K562 (cell line): ENCODE data around the gene HOPX. TPM values are rescaled to one million over a fixed set of nuclear protein-coding genes. Genes with fewer than 3 reads are reported as not detected.

Experiments
- ATAC-seq: fragments of 200-7000 bp; cut with Tn5 transposase; 3 replicates; pipeline ENCODE4 v1.9.1; 2020; ENCODE audit warnings: moderate library complexity
- BruUV-seq: library from RNA; stranded (reverse); fragments of 400-500 nt; replicated peaks from 2 replicates; lab custom pipeline; 2021; lab: Mats Ljungman, UMichigan
- CTCF ChIA-PET: fragments of 300-600 bp; formaldehyde crosslinking; extraction: SDS; loops from one replicate; lab custom pipeline; 2021; ENCODE audit warnings: low intra/inter-chr PET ratio; lab: Yijun Ruan, JAX
- POLR2A ChIA-PET: fragments of 300-600, 350-650 bp; sonication (Branson Sonifier 250); formaldehyde crosslinking; extraction: SDS; loops from one replicate; lab custom pipeline; 2021; ENCODE audit warnings: antibody characterized with exemption, inconsistent platforms; lab: Yijun Ruan, JAX
- DNase-seq, 4 experiments: peaks; one replicate each; pipeline versions ENCODE4 v3.0.0 to v3.0.0-alpha.2; 2011 to 2018; ENCODE audit warnings: low spot score in 3 of 4, mixed read lengths in 3 of 4; ENCODE audit errors: extremely low read depth in 1 of 4
- FAIRE-seq: peaks from 2 replicates; lab custom pipeline; 2011; peaks lifted over from hg19 to GRCh38; lab: Jason Lieb, UNC
- H2AFZ ChIP-seq: 2 replicates; pipeline ENCODE4 v1.6.0; 2011; ENCODE audit warnings: low read depth, low read length, control low read depth, inconsistent platforms
- H3K27ac ChIP-seq: fragments of 200-600 bp; 3 replicates; pipeline ENCODE4 v1.8.0; 2011; ENCODE audit warnings: low read depth, mild to moderate bottlenecking, control low read depth, inconsistent platforms, low read length, moderate library complexity, mixed read lengths; ENCODE audit errors: extremely low read depth
- H3K27me3 ChIP-seq, 2 experiments: fragments of 300-600 bp in 1 of 2; 2 replicates in 1 of 2; 3 replicates in 1 of 2; pipeline versions ENCODE4 v1.6.0 to v1.8.0; 2011; ENCODE audit warnings: inconsistent platforms in 2 of 2, low read length in 2 of 2, mild to moderate bottlenecking in 1 of 2, mixed read lengths in 1 of 2, moderate library complexity in 1 of 2; ENCODE audit not compliant: control insufficient read depth in 2 of 2, insufficient read depth in 2 of 2
- H3K36me3 ChIP-seq: fragments of 300-600 bp; 3 replicates; pipeline ENCODE4 v1.8.0; 2011; ENCODE audit warnings: mild to moderate bottlenecking, low read length, inconsistent platforms; ENCODE audit not compliant: control insufficient read depth, insufficient read depth
- H3K4me1 ChIP-seq, 2 experiments: fragments of 200-600 bp in 1 of 2; replicated peaks in 1 of 2; 2 replicates in 1 of 2; 3 replicates in 1 of 2; pipeline versions ENCODE4 v1.5.1 to v1.8.0; 2011; ENCODE audit warnings: inconsistent platforms in 2 of 2, low read length in 2 of 2, mild to moderate bottlenecking in 1 of 2, mixed read lengths in 1 of 2, moderate library complexity in 1 of 2; ENCODE audit not compliant: control insufficient read depth in 2 of 2, insufficient read depth in 2 of 2
- H3K4me2 ChIP-seq: 2 replicates; pipeline ENCODE4 v1.6.1; 2011; ENCODE audit warnings: low read length, control low read depth, inconsistent platforms, mixed read lengths; ENCODE audit not compliant: insufficient read depth
- H3K4me3 ChIP-seq: fragments of 200-600 bp; sonication (generic), shearing (Covaris generic); 2 replicates; pipeline ENCODE4 v1.5.1; 2016; ENCODE audit warnings: control low read depth, inconsistent platforms
- H3K79me2 ChIP-seq: fragments of 200-600 bp; 3 replicates; pipeline ENCODE4 v1.8.0; 2011; ENCODE audit warnings: low read length, inconsistent platforms; ENCODE audit not compliant: control insufficient read depth, insufficient read depth
- H3K9ac ChIP-seq, 2 experiments: 2 replicates each; pipeline versions ENCODE4 v1.6.0 to v1.6.1; 2011; ENCODE audit warnings: low read depth in 2 of 2, low read length in 2 of 2, control low read depth in 1 of 2, inconsistent platforms in 1 of 2, mild to moderate bottlenecking in 1 of 2, mixed read lengths in 1 of 2; ENCODE audit not compliant: insufficient read depth in 1 of 2
- H3K9me1 ChIP-seq: one replicate; pipeline ENCODE4 v1.6.0; 2011; ENCODE audit warnings: inconsistent platforms, mild to moderate bottlenecking, low read length, moderate library complexity; ENCODE audit not compliant: control insufficient read depth, insufficient read depth
- H3K9me3 ChIP-seq: replicated peaks from 2 replicates; pipeline ENCODE4 v1.5.1; 2011; ENCODE audit warnings: low read depth, low read length, inconsistent platforms; ENCODE audit not compliant: control insufficient read depth, insufficient read depth
- H4K20me1 ChIP-seq: replicated peaks from 2 replicates; pipeline ENCODE4 v1.6.1; 2011; ENCODE audit warnings: low read length, inconsistent platforms, mixed read lengths; ENCODE audit not compliant: control insufficient read depth, insufficient read depth
- KLF13 ChIP-seq: fragments of 450-650 bp; IDR thresholded peaks from 2 replicates; pipeline ENCODE4 v1.6.1; 2016; ENCODE audit warnings: missing genetic modification characterization, low read depth, mild to moderate bottlenecking, missing compliant biosample characterization, moderate library complexity, borderline replicate concordance
- ZBTB7A ChIP-seq: IDR thresholded peaks from 2 replicates; pipeline ENCODE4 v1.6.1; 2011; ENCODE audit warnings: low read depth, mild to moderate bottlenecking, low read length, moderate library complexity, borderline replicate concordance; ENCODE audit not compliant: control insufficient read depth
- WGBS: fragments of 100-300 bp; shearing (Covaris generic); methylation state at CpG from one replicate; pipeline ENCODE4 v1.1.6; 2016; ENCODE audit warnings: low coverage, mixed read lengths; ENCODE audit not compliant: insufficient coverage; ENCODE audit errors: missing lambda C conversion rate; 5-methylcytosine and 5-hydroxymethylcytosine counted together
- in situ Hi-C: fragments of 300-500 bp; cut with MboI; formaldehyde crosslinking; loops from 4 replicates; pipeline ENCODE4 v1.15.0; 2018; ENCODE audit warnings: inconsistent platforms, mixed read lengths
- intact Hi-C: fragments of 100-400 bp; cut with micrococcal nuclease; formaldehyde crosslinking; loops from 2 replicates; pipeline ENCODE4 v1.14.2; 2022
- polyA plus RNA-seq, 8 experiments: library from polyadenylated mRNA; depleted of rRNA in 4 of 8; stranded (reverse) in 5 of 8; unstranded in 3 of 8; fragments of >200 nt; fragmentation: Nextera tagmentation in 2 of 8; fragmentation: Illumina TruSeq in 1 of 8; extraction: Ambion mirVana in 2 of 8; extraction: Trizol in 1 of 8; gene quantifications; 2 replicates each; pipeline versions ENCODE4 v1.2.1 to v1.2.3, GENCODE V29; 2011 to 2014; ENCODE audit warnings: inconsistent platforms in 1 of 8, missing spikeins in 1 of 8
- total RNA-seq, 7 experiments: library from RNA; depleted of rRNA in 6 of 7; stranded (reverse); fragments of >200 nt in 6 of 7; fragmentation: Illumina TruSeq in 2 of 7; extraction: Trizol in 2 of 7; gene quantifications; 2 replicates each; pipeline versions ENCODE4 v1.2.1 to v1.2.3, GENCODE V29; 2011 to 2021; ENCODE audit warnings: low replicate concordance in 1 of 7
- TF ChIP-seq, protein P1 (sequence below): fragments of 250-450 bp; sonication (Bioruptor Pico); IDR thresholded peaks from 2 replicates; pipeline ENCODE4 v1.4.0; 2020
- TF ChIP-seq, protein P2 (sequence below): fragments of 250-450 bp; sonication (Bioruptor Pico); IDR thresholded peaks from 2 replicates; pipeline ENCODE4 v1.8.0; 2021; ENCODE audit warnings: borderline replicate concordance, mild to moderate bottlenecking, moderate library complexity; ENCODE audit not compliant: poor library complexity, severe bottlenecking

HOPX gene
- total and polyA plus RNA-seq, 9 of the 15 experiments (the other 6 are each of a cell fraction or from before 2014, with no cell fraction given): 0.24 TPM; not detected in 8

DNA sequence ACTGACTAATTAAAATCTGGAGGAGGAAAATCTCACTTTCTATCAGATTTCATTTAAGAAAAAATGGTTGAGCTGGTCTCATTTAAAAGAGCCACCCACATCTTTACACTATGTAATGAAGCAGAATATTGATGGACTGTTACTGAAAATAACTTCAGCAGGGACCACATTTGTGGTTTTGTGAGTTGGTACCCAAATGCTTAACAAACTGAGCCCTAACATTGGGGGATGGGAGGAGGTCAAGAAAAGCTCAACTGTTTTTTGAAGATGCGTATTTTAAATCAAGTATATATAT, 30.1 kb downstream of the HOPX start (continued):
- TF ChIP-seq, protein P1, sequence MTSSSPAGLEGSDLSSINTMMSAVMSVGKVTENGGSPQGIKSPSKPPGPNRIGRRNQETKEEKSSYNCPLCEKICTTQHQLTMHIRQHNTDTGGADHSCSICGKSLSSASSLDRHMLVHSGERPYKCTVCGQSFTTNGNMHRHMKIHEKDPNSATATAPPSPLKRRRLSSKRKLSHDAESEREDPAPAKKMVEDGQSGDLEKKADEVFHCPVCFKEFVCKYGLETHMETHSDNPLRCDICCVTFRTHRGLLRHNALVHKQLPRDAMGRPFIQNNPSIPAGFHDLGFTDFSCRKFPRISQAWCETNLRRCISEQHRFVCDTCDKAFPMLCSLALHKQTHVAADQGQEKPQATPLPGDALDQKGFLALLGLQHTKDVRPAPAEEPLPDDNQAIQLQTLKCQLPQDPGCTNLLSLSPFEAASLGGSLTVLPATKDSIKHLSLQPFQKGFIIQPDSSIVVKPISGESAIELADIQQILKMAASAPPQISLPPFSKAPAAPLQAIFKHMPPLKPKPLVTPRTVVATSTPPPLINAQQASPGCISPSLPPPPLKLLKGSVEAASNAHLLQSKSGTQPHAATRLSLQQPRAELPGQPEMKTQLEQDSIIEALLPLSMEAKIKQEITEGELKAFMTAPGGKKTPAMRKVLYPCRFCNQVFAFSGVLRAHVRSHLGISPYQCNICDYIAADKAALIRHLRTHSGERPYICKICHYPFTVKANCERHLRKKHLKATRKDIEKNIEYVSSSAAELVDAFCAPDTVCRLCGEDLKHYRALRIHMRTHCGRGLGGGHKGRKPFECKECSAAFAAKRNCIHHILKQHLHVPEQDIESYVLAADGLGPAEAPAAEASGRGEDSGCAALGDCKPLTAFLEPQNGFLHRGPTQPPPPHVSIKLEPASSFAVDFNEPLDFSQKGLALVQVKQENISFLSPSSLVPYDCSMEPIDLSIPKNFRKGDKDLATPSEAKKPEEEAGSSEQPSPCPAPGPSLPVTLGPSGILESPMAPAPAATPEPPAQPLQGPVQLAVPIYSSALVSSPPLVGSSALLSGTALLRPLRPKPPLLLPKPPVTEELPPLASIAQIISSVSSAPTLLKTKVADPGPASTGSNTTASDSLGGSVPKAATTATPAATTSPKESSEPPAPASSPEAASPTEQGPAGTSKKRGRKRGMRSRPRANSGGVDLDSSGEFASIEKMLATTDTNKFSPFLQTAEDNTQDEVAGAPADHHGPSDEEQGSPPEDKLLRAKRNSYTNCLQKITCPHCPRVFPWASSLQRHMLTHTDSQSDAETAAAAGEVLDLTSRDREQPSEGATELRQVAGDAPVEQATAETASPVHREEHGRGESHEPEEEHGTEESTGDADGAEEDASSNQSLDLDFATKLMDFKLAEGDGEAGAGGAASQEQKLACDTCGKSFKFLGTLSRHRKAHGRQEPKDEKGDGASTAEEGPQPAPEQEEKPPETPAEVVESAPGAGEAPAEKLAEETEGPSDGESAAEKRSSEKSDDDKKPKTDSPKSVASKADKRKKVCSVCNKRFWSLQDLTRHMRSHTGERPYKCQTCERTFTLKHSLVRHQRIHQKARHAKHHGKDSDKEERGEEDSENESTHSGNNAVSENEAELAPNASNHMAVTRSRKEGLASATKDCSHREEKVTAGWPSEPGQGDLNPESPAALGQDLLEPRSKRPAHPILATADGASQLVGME: no peak
- TF ChIP-seq, all 486 proteins: peak for 0

DNA sequence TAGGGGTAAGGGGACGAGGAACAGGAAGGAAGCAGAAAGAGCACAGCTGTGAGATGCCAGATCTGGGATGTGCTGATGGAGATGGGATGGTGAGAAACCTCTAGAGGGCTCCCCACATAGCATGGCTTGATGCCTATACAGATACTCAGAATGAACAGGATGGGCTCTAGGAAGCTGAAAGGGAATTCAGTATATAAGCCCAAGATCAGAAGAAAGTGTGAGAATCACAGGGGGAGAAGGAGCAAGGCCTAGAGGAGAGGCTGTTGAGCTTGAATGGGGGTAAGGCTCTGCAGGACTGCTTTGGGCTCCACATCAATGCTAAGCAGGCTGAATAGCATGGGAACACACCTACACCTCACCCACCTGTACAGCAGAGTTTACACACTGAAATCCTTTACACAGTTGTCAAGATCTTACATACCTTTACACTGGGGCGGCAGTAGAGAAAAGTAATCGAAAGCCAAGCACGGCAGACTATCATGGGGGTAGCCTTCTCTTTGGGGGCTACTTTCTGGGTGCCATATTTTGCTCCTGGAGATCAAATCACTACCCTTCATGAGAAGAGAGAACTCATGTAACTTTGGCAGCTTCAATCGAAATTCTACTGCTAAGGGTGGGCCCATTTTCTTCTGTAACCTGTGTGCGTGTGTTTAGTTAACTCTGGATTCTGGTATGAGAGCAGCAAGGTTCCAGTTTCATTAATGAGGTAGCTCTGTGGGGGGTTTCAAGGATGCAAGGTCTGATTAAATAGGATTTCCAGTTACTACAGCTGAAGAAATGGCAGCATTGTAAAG, 30.6 kb downstream of the HOPX start:
- Histone ChIP-seq H3K79me2 (no peaks in the 10 kb centered on the region), H2AFZ (no peak overlapping the region), H3K4me1 (peaks cover 0 to 2% of the 10 kb centered on the region in 2 experiments; a peak in 1 of 5 replicates), H3K27me3 (peaks cover 6 to 9% of the 10 kb centered on the region in 2 experiments; a peak in 4 of 5 replicates), H3K36me3 (no peaks in the 10 kb centered on the region), H3K4me3 (no peak overlapping the region), H4K20me1 (no peaks in the 10 kb centered on the region), H3K27ac (no peak overlapping the region), H3K9me3 (no peaks in the 10 kb centered on the region), H3K9me1 (no peaks in the 10 kb centered on the region), H3K9ac (no peak overlapping the region), H3K4me2 (no peak overlapping the region)
- in situ Hi-C loops (no loop called here), intact Hi-C loops (no loop called here)
- ATAC-seq (no peak), DNase-seq (no peak), FAIRE-seq (no peak)
- BruUV-seq: no TSS peak
- WGBS: under 1% methylated on average over 6 of the region's 6 CpGs
- no peak for TF ChIP-seq KLF13 (tag)
- TF ChIP-seq ZBTB7A: no peak
- TF ChIP-seq, protein P2, sequence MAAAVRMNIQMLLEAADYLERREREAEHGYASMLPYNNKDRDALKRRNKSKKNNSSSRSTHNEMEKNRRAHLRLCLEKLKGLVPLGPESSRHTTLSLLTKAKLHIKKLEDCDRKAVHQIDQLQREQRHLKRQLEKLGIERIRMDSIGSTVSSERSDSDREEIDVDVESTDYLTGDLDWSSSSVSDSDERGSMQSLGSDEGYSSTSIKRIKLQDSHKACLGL (CRISPR knock-in tag): no peak
- CTCF ChIA-PET: no interaction called here
- POLR2A ChIA-PET: interaction anchor here (0.5 kb wide), 1 partner anchor 145 kb away, joined by 4 read pairs; no protein-coding TSS in a partner anchor
